ENCODE data around the gene UFSP1.
"Not testable (repeated sequence)": the region's sequence is repeated elsewhere in the genome, so short reads cannot be mapped to it uniquely, and the experiment has no call there.

DNA sequence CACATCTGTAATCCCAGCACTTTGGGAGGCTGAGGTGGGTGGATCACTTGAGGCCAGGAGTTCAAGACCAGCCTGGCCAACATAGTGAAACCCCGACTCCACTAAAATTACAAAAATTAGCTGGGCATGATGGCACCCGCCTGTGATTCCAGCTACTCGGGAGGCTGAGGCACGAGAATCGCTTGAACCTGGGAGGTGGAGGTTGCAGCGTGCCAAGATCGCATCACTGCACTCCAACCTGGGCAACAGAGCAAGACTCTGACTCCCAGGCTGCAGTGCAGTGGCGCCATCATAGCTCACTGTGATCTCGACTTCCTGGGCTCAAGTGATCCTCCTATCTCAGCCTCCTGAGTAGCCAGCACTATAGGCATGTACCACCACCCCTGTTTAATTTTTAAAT, 34.6 kb downstream of the UFSP1 start:
- not testable (repeated sequence) for TF ChIP-seq CTCF (conservative IDR thresholded peaks at IDR 0.05); ZFX (IDR thresholded peaks at IDR 0.05)

Measured in C4-2B (cell line).